ENCODE data around the gene HAS3. TPM values are rescaled to one million over a fixed set of nuclear protein-coding genes. Genes with fewer than 3 reads are reported as not detected.
"Not testable (repeated sequence)": the region's sequence is repeated elsewhere in the genome, so short reads cannot be mapped to it uniquely, and the experiment has no call there.

The HAS3 gene, protein sequence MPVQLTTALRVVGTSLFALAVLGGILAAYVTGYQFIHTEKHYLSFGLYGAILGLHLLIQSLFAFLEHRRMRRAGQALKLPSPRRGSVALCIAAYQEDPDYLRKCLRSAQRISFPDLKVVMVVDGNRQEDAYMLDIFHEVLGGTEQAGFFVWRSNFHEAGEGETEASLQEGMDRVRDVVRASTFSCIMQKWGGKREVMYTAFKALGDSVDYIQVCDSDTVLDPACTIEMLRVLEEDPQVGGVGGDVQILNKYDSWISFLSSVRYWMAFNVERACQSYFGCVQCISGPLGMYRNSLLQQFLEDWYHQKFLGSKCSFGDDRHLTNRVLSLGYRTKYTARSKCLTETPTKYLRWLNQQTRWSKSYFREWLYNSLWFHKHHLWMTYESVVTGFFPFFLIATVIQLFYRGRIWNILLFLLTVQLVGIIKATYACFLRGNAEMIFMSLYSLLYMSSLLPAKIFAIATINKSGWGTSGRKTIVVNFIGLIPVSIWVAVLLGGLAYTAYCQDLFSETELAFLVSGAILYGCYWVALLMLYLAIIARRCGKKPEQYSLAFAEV
- under 1 TPM; 0.44 TPM for total RNA-seq
- long read RNA-seq: 0 reads

DNA sequence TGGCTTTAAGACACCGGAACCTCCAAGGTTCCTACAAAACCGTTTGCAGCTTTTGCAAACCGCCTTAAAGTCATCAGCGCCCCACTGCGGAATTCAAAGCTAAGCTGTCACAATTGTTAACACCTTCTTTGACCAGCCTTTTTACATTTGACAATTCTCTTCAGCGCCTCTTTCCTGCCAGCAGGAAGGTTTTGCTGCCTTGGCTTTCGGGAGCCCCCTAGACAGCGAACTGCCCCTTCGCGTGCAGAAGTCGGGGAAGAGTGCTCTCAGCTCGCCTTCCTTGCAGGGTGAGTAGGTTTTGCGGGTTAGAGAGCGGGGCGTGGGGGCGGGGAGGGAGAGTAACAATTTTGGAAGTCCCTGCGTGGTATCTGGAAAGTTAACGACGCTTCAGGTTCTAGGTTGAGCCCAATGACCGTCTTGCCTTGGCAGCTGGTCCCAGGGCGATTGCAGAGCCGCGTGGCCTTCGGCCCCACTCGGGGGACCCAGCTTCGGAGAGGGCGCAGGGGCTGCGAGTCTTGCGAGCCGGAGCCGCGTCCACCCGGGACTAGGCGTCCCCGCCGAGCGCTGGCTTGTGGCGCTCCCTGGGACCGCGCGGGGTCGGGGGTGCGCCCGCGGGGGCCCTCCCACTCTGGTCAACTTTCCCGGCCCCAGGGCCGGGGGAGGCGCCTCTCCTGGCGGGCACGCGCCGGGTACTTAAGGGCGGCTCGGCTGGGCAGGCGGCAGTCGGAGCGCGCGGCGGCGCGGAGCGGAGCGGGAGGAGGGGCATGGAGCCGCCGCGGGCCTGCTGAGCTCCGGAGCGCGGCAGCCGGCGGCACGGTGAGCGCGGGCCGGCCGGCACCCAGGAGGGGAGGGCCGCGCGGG lies at the start of gene HAS3:
TSS of gene HAS3 (plus strand) at position 153 of the 861 bp plus-strand sequence. CDS start 3,743 bp downstream, outside the sequence.
- intact Hi-C loops (cut with DNase I): no loop called here
- DNase-seq (peak; percentile 58), ATAC-seq (peak; percentile 85 to 86)

DNA sequence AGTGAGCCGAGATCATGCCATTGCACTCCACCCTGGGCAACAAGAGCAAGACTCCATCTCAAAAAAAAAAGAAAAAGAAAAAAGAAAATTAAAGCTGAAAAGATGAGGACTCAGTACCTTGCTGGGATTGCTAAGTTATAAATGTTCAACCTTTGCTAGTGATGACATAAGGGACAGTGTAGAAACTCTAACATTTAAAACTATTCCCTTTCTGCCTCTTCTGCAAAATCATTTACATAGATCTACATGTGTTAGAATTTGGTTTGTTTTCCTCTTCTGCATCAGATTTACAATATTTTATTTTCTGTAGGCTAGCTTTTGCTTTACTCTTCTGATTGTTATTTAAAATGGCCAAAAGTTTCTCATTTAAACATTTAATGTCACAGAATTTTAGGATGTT lies 49.5 kb upstream of the HAS3 start:
- intact Hi-C loops (cut with DNase I): no loop called here
- ATAC-seq (no peak), DNase-seq (no peak)

DNA sequence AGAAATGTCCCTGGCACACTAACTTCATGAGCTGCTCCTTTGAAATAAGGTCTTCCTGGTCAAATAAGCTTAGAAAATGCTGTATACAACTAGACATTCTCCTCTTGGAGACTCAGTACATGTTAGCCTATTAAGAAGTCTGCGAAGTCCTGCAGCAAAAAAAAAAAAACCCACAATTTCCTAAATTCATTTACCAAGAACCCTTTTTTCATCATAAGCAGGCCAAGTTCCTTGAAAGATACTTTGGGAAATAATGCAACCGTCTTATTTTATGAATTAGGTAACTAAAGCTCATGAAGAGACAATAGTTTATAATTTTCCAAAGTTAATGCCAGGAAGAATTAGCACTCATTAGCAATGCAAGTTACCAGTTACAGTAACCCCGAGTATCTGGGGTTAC lies 49.0 kb upstream of the HAS3 start:
- no peak for ATAC-seq
- intact Hi-C loops (cut with DNase I): no loop called here
- DNase-seq: no peak

DNA sequence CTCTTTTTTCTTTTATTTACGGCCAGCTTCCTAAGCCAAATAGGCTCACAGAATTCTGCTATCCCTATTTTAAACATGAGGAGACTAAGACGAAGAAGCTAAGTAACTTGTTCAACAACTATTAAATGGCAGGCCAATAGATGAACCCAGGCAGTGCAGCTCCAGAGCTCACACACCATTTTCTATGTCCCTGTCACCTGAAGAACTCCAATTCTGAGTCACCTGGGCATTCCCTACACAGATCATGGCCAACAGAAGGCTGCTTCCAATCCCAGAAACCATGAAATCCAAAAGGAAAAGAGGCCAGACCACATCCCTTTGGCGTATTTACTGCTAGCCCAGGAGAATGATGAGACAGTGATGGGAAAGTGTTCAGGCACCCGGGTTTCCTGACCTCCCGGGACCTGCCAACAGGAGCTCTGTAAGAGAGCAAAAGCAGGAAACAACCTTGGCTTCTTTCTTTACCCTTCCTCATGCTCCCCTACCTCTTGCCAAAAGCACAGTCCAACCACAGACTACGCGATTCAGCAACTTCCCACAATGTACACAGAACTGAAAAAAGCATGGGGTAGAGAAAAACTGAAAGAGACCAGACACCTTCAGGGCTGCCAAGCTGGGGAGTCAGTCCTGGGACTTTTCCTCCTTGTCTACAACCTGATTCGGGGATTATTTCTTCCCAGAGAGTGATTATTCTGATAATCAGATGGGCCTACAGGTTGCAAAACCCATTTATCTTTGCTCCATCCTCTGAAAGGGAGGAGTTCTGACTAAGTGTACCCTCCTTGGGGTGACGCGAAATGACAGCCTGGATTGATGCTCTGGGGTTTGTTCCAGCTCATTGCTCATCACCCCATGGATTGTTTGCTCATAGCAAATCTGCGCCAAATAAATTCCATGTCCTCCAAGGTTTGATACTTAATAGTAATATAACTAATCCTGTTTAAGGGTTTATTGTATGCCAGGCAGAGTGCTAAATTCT lies 47.8 kb upstream of the HAS3 start:
- DNase-seq (no peak), ATAC-seq (peak in 1 of 2 donors; percentile 83)
- intact Hi-C loops (cut with DNase I): no loop called here

DNA sequence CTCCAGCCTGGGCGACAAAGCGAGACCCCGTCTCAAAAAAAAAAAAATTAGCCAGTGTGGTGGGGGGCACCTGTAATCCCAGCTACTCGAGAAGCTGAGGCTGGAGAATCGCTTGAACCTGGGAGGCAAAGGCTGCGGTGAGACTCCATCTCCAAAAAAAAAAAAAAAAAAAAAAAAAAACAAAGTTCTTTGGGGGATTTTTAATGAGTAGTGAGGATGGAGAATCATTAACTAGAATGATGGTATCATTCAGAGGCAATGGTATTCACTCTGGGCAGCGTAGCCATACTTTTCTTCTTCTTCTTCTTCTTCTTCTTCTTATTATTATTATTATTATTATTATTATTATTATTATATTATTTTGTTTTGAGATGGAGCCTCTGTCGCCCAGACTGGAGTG lies 42.0 kb upstream of the HAS3 start:
- ATAC-seq; intact Hi-C loops (cut with DNase I): not testable (repeated sequence)

DNA sequence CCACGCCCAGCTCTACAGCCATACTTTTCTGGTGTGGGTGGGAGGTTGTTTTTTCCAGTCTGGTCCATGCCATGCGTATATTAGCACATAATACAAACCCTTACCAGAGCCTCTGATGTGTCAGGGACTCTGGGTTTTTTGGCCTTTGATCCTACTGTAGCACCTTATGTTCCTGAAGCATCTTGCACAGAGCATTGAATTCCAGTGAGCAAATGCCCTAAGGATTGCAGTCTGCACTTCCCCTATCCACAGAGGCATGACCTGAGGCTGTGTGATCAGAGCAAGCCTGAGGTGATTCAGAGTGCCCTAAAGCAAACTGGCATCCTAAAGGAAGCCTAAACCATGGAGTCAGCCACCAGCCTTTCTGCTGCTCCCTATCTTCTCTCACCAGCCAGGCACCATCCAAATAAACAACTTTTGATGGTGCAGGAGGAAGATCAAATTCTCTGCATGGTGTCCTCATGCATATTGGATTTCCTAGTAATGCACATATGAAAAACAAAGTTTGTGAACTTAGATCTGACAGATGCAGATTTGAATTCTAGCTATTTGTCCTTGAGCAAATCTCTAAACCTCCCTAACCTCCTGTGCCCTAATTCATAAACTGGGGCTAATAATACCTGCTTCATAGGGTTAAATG lies 41.2 kb upstream of the HAS3 start:
- ATAC-seq: no peak
- intact Hi-C loops (cut with DNase I): no loop called here
- DNase-seq: no peak

More for the DNA sequence above, 42.0 kb upstream of the HAS3 start:
- not testable (repeated sequence) for DNase-seq

DNA sequence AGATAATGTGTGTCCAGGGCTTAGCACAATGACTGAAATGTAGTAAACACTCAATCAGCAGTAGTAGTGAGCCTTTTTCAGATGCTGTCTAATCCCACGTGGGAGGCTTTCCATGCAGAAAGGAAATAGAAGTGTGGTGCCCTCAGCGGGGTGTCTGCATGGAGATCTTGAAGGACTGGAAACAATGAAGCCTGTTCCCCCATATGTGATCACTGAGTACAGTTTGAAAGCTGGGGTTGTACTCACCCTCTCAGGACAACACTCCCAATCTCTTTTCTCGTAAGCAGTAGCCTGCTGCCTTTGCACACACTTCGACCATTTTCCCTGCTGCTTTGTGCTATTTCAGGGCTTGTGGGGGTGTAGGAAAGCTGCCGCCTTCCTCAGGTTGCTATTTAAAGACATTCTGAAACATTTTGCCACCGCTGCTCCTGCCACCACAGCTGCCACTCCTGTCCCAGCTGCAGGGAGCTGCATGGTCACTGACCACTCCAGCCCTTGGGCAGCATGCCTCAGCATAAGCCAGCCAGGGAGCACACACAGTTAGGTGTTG lies 40.6 kb upstream of the HAS3 start:
- intact Hi-C loops (cut with DNase I): no loop called here
- ATAC-seq (peak; percentile 78 to 84), DNase-seq (no peak)

DNA sequence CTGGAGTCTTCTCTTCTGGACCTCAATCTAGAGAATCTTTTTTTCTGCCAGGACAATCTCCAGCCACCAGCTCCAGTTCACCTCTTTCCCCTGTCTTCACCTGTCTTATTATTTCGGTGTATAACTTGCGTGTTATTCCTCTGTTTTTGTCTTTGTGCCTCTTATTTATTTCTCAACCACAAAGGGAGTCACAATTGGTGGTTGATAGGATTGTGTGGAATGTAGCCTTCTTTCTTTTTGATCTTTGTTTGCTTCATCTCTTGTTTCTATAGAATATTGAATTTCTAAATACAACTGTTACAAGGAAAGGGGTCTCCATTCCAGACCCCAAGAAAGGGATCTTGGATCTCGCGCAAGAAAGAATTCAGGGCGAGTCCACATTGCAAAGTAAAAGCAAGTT lies 35.9 kb upstream of the HAS3 start:
- ATAC-seq (no peak), DNase-seq (no peak)
- intact Hi-C loops (cut with DNase I): no loop called here

DNA sequence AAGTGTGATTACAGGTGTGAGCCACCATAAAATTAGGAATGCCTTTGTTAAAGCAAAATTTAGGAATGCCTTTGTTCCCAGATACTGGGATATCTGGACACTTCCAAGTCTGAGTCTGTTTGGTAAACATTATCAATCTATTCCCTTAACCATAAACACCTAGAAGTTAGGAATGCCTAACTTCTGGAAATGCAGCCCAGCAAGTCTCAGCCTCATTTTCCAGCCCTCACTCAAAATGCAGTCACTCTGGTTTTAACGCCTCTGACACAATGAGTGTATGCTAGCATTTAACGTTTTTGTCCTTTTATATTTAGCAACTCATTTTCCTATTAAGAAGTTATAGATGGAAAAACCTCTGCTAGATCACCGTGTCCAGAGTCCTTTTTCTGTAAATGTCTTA lies 34.4 kb upstream of the HAS3 start:
- intact Hi-C loops (cut with DNase I): no loop called here
- DNase-seq (no peak), ATAC-seq (no peak)

DNA sequence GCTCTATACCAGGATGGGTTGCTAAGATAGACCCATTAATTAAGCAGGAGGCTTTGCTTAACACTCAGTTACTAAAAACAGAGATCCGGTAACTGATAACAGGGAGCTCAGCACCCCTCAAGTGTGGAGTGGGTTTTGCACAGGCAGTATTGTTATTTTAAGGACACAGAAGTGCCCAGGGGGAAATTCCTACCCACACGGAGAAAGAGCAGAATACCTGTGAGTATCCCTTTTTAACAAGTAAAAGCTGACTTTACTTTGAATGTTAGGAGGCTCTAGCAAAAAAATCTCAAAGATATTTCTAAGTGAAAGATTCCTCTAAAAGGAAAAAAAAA lies 32.8 kb upstream of the HAS3 start:
- no peak for DNase-seq
- no peak for ATAC-seq
- intact Hi-C loops (cut with DNase I): no loop called here

DNA sequence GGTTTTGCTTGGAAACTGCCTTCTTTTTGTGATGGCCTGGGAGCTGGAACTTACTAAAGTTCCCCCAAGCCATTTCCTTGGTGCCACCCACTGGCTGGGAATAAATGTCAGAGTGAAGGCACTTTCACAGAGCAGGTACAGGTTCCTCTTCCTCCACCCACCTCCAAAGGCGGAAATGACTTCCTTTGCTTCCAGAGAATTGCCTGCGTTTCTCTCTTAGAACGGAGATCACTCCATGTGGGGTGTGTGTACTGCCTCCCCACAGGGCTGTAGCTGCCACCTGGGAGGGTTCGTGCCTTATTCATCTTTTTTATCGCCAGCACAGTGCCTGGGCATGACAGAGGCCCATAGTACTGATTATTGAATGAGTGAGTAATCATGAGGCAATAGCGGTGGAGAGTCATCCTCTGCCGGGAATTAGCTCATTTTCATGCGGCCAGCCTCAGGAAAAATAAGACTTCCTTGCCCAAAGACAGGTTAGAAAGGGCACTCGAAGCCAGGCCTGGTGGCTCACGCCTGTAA lies 32.2 kb upstream of the HAS3 start:
- DNase-seq (no peak), ATAC-seq (no peak)
- intact Hi-C loops (cut with DNase I): no loop called here

DNA sequence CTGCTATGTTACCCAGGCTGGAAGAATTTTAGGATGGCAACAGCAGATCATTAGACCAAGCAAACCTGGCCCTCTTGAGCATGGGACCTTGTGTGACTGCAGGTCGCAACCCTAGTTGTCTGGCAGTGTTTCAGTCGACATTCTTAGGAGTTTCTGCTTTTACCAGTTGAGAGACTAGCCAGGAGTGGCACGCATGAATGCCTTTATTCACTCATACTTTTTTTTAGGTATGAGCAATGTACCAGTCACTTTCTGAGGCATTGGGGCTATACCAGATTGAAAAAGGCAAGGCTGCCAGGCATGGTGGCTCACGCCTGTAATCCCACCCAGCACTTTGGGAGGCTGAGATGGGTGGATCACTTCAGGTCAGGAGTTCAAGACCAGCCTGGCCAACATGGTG lies 28.2 kb upstream of the HAS3 start:
- ATAC-seq (no peak), DNase-seq (no peak)
- intact Hi-C loops (cut with DNase I): no loop called here

DNA sequence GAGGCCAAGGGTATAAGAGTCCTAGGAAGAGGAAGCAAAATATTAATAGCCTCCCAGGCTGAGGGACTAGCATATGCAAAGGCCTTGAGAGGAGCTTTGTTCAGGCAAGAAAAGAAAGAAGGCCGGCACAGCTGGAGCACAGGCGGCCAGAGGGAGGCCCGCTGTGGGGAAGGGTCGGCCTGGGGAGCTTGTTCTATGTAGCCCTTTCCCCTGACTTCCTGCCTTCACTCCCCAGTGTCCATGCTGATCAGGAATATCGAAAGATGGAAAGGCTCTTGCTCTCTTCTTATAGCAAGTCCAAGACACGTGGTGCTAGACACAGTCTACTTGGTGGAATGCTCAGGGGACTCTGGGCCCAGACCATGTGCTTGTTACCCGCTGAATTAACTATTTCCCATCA lies 27.4 kb upstream of the HAS3 start:
- DNase-seq (no peak), ATAC-seq (no peak)
- intact Hi-C loops (cut with DNase I): no loop called here

DNA sequence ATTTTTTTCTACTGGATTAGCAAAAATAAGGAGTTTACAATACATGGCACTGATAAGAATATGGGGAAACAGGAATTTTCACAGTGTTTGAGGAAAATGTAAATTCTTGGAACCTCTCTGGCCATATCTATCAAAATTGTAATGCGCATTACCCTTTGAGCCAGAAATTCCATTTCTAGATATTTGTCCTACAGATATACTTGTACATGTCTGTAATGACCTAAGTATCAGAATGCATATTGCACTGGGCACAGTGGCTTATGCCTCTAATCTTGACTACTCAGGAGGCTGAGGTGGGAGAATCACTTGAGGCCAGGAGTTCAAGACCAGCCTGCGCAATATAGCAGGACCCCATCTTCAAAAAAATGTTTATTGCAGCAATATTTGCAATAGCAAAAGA lies 25.8 kb upstream of the HAS3 start:
- no peak for DNase-seq
- no peak for ATAC-seq
- intact Hi-C loops (cut with DNase I): no loop called here

DNA sequence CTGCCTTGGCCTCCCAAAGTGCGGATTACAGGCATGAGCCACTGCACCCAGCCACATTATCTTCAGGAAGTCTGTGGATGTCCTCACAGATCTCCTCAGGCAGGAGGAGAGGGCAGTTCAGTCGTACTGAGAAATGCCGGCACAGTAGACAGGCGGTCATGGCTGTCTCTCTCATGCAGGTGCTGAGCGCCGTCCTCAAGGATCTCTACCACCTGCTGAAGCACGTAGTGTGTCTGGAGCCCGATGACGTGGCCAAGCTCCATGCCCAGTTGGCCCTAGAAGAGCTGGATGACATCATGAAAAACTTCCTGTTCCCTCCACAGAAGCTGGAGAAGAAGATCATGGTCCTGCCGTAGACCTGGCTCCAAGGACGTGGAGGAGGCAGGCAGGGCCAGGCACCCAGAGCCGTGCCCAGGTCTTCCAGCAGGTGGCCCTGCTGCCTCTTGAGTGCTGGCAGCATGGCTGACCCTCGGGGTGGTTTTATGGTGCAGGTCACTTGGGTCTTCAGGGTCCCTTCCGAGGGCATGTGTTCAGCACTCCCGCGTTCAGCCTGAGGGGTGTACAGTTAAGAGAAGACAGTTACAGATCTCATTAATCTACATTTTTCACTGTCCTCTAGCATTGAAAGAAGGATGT lies 22.0 kb upstream of the HAS3 start:
- intact Hi-C loops (cut with DNase I): no loop called here
- DNase-seq (no peak), ATAC-seq (no peak)

DNA sequence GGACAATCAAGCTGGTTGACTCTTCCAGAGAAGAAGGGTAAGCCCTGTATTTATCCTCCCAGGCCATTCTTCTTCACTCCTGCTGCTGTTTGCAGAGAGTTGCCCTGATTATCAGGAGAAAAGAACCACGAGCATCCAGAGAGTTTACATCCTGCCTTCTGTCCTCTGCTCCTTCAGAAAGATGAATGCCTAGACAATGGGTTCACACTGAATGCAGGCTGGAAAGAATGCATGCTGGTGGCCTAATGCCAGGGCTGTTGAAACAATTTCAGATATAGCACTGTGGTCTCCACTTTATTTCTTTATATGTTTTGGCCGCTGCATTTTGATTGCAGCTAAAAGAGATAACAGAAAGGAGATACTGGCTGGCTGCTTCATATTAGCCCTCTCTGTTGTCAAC lies 21.2 kb upstream of the HAS3 start:
- ATAC-seq (peak in 1 of 2 donors; percentile 33), DNase-seq (no peak)
- intact Hi-C loops (cut with DNase I): no loop called here

DNA sequence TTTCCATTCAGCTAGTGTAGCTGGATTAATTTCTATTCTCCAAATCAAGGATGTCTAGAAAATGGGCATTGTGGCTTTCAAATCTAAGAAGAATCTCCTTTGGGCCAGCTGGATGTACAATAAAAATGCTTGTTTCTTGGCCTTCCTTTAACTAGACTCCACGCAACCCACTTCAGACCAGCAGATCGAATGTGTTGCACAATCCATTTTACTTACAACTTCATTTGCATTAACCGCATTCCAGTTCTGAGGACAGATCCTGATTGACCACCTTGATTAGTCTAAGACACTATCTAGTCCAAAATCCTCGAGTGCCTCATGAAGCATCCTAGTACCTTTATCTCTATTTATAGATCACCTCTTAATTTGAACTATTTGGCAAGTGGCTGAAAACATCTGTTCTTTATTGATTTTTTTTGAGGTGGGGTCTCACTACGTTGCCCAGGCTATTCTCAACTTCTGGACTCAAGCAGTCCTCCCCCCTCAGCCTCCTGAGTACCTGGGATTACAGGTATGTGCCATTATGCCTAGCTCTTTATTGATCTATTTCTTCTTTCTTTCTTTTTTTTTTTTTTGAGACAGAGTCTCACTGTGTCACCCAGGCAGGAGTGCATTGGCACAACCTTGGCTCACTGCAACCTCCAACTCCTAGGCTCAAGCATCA lies 20.3 kb upstream of the HAS3 start:
- no peak for ATAC-seq
- intact Hi-C loops (cut with DNase I): no loop called here
- DNase-seq: no peak

Data from left cardiac atrium (tissue), 4 donors.